GM21390 (cell line): ENCODE data around the gene SLC26A8.
"Not testable (repeated sequence)": the region's sequence is repeated elsewhere in the genome, so short reads cannot be mapped to it uniquely, and the experiment has no call there.

Experiments used
- ATAC-seq: cut with Tn5 transposase; IDR thresholded peaks from one replicate; pipeline ENCODE4 v1.9.1; 2021; ENCODE audit not compliant: unreplicated experiment

Gene SLC26A8

GRCh38 chr6:36050947-36051710 lies 26.7 kb upstream of the SLC26A8 start:
- ATAC-seq: no peak

GRCh38 chr6:36050305-36050704 lies 25.9 kb upstream of the SLC26A8 start:
- no peak for ATAC-seq

GRCh38 chr6:36049582-36049981 lies 25.1 kb upstream of the SLC26A8 start:
- no peak for ATAC-seq

- ATAC-seq: no peak
Observed at GRCh38 chr6:36042618-36043260, 18.3 kb upstream of the SLC26A8 start.

DNA sequence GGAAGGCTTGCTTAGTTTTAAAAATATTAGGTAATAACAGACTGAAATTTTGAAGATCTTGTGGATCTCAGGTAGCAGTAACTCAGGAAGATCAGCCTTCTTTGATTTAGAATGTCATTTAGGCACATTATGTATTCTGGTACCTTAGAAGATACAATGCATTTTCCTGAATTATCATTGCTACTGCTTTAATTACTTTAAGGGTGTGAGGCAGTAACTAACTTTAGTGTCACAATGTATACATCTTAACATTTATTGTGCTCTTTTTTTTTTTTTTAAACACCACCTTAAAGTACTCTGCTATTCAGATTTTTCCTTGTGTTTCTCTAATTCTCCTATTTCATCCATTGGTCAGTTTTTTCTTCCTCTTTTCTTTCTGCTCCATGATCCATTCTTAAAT lies 16.5 kb upstream of the SLC26A8 start:
- ATAC-seq: no peak

DNA sequence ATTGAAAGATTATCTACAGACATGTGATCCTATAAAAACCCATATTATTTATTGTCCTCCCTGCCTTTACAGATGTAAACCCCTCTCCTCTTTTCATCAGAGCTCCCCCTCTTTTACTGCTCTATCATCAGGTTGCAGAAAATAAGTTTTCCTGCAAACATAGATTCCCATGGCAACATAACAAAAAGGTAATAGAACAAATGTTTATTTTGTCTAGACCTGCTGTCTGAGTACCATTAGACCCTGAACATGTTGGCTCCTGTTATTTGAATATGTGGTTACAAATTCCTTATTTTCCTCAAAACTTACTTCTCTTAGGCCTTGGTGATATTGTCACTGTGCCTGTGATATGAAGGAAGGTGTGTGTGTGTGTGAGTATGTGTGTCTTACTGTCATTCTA lies 14.7 kb upstream of the SLC26A8 start:
- ATAC-seq: no peak

DNA sequence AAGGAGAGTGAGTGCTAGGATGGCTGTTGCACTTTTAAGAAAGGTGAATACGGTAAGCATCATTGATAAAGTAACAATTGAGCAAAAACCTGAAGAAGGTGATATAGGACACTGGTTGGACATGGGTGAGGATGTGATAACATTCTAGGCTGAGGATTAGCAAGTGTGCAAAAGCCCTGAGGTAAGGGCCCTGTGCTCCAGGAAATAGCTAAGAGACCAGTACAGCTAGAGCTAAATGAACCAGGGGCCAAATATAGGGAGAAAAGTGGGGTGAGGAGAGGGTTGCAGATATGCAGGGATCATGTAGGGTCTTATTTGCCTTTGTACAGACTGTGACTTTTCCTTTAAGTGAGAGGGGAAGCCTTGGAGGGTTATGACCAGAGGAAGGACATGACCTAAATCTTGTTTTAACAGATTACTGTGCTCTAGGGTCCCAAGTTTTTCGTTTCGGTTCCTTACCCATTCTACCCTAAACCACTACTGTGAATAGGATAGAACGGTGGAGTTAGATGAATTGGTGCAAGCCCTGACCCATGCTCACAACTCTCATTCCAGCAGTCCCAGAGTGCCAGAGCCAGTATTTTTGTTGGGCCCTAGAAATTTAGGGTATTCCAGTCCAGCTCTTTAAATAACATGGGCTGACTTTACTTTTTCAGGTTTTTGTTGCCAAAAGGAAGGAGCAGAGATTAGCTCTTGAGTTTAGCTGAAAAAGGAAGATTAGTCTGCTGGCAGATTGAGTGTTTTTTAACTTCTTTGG lies 13.9 kb upstream of the SLC26A8 start:
- ATAC-seq: no peak

DNA sequence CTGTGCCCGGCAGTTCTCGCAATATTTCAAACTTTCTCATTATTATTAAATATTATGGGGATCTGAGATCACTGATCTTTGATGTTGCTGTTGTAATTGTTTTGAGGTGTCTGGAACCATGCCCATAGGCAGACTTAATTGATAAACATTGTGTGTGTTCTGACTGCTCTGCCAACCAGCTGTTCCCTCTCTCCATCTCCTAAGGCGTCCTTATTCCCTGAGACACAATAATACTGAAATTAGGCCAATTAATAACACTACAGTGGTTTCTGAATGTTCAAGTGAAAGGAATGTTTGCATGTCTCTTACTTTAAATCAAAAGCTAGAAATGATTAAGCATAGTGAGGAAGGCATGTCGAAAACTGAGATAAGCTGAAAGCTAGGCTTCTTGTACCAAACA lies 10.8 kb upstream of the SLC26A8 start:
- no peak for ATAC-seq

DNA sequence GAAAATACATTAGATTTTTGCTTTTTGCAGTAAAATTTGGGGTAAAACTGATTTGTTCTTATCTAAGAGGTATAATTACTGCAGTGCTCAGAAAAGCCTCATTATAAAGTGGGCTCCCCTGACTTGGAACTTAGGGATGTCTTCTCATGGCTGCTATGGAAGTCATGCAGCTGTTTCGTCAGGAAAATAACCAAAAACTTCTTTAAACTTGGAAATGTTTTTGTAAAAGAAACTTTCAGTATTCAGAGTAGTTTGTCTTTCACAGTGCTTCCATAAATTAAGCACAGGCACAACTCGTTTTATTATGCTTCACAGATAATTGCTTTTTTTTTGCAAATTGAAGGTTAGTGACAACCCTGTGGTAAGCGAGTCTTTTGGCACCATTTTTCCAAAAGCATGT lies 10.0 kb upstream of the SLC26A8 start:
- no peak for ATAC-seq

- ATAC-seq: no peak
Observed at GRCh38 chr6:36033935-36034334, 9.5 kb upstream of the SLC26A8 start.

GRCh38 chr6:36033144-36033543 lies 8.7 kb upstream of the SLC26A8 start:
- not testable (repeated sequence) for ATAC-seq

GRCh38 chr6:36032261-36032660 lies 7.8 kb upstream of the SLC26A8 start:
- no peak for ATAC-seq

DNA sequence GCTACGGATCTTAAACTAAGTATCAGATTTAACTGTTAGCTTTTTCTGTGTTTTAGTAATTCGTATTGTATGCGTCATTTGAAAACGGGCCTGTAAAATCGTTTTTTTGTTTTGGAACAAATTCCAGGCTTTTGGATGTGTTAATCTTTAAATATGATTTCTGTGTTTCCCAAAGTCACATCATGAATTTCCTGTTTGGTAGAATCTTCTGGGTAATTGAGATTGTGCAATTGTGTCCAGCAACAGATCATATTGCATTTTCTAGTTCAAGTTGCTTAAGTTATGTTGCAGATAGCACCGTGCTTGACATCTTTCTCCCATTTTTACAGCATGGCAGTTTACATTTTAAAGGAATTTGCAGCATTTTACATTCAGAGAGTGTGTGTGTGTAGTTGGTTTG lies 5.0 kb upstream of the SLC26A8 start:
- ATAC-seq: no peak

GRCh38 chr6:36028877-36029324 lies 4.5 kb upstream of the SLC26A8 start:
- no peak for ATAC-seq

DNA sequence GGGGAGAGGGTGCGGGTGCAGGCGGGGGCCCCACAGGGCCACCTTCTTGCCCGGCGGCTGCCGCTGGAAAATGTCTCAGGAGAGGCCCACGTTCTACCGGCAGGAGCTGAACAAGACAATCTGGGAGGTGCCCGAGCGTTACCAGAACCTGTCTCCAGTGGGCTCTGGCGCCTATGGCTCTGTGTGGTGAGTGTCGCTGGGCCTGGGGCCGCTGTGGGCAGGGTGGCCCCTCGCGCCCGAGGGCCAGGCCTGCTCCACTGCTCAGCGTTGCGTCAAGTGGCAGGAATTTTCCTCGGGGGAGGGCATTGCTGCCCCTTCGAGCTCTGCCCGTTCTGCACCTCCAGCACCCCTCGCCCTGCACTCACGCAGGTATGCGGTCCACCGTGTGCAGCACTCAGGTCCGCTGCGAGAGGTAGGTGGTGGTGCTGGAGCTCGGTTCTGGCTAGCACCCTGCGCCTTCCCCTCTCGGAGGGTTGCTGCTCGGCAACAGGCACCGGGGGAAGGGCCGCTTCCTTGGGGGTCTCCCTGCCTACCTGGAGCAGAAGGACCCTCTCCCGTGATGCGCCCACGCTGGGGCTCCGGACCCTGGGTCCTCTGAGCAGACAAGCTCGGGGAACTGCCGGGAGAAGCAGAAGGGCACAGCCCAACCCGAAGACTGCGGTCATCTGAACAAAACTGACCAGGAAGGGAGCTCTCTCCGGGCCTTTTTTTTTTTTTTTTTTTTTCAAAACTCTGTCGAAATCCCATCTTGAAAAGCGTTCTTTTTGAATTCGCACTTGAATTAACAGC lies 3.8 kb upstream of the SLC26A8 start:
- peak; percentile 25 for ATAC-seq

- ATAC-seq: peak; percentile 85
Observed at GRCh38 chr6:36027501-36028087, 3.2 kb upstream of the SLC26A8 start, which contains the start of gene MAPK14. Gene MAPK14, plus strand, starts transcription at chr6:36027808. Its CDS starts 350 bp downstream, at chr6:36028158.

- no peak for ATAC-seq
Observed at GRCh38 chr6:36025932-36026327, 1.5 kb upstream of the SLC26A8 start.

DNA sequence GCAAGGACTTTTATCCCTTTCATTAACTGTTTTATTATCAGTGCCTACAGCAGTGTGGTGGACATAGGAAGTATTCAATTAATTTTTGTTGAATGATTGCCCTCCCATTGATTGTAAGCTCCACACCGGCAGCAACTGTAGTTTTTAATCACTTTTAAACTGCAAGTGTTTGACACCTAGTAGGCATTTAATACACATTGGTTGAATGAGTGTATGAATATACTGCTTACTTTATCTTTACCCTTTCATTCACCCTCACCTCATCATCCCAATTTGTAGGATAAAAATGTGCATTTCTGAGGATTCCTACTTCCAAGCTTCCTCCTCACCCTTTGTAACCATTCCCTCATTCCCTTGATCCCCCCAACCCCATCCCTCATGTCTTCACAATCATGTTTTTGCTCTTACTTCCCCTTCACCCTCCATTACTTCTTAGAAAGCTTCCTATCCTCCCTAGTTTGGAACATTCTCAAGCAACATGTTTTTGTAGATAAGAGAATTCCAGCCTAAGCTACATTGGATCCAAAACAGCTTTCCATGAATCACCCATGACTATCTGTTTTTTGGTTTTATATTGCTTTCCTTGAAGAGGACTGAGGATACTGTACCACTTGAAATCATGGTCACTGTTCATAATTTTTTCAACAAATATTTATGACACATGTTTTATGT lies 955 bp upstream of the SLC26A8 start:
- ATAC-seq: no peak

DNA sequence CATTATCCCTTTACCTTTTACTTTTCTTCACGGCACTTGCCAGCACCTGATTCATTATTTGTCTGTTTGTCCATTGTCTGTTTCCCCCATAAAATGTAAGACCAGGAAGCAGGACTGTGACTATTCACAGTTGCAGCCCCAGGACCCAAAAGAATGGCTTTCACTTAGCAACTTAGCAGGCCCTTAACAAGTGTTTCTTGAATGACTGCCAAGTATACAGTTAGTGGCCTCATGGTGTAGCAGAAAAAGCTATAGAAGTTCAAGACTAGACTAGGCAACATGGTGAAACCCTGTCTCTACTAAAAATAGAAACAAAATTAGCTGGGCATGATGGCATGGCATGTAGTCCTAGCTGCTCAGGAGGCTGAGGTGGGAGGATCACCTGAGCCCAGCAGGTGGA lies 4.3 kb downstream of the SLC26A8 start:
- ATAC-seq: no peak

DNA sequence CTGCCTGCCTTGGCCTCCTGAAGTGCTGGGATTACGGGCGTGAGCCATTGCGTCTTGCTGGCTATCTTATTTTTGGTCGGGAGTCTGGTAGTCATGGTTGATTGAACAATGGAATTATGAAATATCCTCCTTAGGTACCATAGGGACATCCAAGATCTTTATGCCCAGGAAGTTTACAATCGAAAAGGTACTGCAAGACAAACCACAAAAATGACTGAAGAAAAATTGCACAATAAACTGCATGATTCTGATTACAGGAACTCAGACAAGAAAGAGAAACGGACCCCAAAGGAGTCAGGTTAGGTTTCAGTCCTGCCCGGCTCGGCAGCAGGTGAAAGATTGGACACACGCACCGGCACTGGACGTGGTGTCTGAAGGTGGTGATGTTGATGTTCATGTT lies 5.3 kb downstream of the SLC26A8 start:
- ATAC-seq: no peak
